GM04504 (cell line): ENCODE measurements around the gene TBC1D22B.

Experiments
- DNase-seq: peaks from one replicate; pipeline ENCODE4 v3.0.0-alpha.2; 2012; ENCODE audit warnings: low read depth

The TBC1D22B gene

GRCh38 chr6:37357288-37357687 is 99.7 kb downstream of the TBC1D22B start:
- DNase-seq: no peak

- DNase-seq: no peak
Observed at GRCh38 chr6:37357860-37358259, 100.3 kb downstream of the TBC1D22B start.

- no peak for DNase-seq
Observed at GRCh38 chr6:37359039-37359438, 101.5 kb downstream of the TBC1D22B start.

- DNase-seq: no peak
Observed at GRCh38 chr6:37362101-37362828, 104.7 kb downstream of the TBC1D22B start.

- DNase-seq: no peak
Observed at GRCh38 chr6:37365791-37366190, 108.2 kb downstream of the TBC1D22B start.

- no peak for DNase-seq
Observed at GRCh38 chr6:37366910-37367309, 109.3 kb downstream of the TBC1D22B start.

GRCh38 chr6:37368961-37369320 is 111.4 kb downstream of the TBC1D22B start:
- DNase-seq: no peak

- no peak for DNase-seq
Observed at GRCh38 chr6:37369321-37370201, 112.0 kb downstream of the TBC1D22B start.

GRCh38 chr6:37371154-37372083 is 113.8 kb downstream of the TBC1D22B start:
- no peak for DNase-seq

GRCh38 chr6:37372116-37372515 is 114.5 kb downstream of the TBC1D22B start:
- DNase-seq: no peak

GRCh38 chr6:37373822-37374471 is 116.4 kb downstream of the TBC1D22B start:
- no peak for DNase-seq

- DNase-seq: no peak
Observed at GRCh38 chr6:37375376-37375775, 117.8 kb downstream of the TBC1D22B start.

- no peak for DNase-seq
Observed at GRCh38 chr6:37376078-37376743, 118.6 kb downstream of the TBC1D22B start.

GRCh38 chr6:37381579-37381978 is 124.0 kb downstream of the TBC1D22B start:
- no peak for DNase-seq
